MM.1S (cell line): ENCODE data around the gene HIKESHI.

Experiments used
- EZH2 ChIP-seq: fragments of 300-600 bp; sonication (generic); optimal IDR thresholded peaks from 2 replicates; pipeline ENCODE3; 2017; ENCODE audit warnings: low read depth, mild to moderate bottlenecking, antibody characterized with exemption, low read length, mixed read lengths
- EZH2phosphoT487 ChIP-seq: fragments of 300-600 bp; sonication (generic); IDR thresholded peaks from 2 replicates; pipeline ENCODE4 v1.6.1; 2018; ENCODE audit warnings: antibody characterized with exemption, low read length
- TF ChIP-seq, protein P1 (sequence below): fragments of 300-600 bp; sonication (generic); IDR thresholded peaks from 2 replicates; pipeline ENCODE4 v1.5.1; 2016; ENCODE audit warnings: antibody characterized with exemption, low read length, mixed read lengths

DNA sequence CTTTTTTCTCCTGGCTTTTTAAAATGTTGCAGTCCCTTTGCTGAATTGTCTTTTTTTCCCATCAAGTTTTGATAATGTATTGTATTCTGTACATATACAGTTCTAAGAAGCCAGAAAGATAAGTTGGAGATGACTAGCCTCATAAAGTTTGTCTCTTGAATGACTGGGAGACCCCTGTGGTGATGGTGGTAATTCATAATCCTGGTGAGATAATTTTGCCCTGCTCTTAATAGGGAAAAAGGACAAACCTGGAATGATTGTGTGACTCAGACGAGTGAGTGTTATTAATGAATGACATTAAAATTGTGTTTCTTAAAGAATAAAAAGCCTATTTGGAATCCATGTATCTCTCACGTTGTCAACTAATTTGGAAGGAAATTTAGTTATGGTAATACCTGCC lies 1.2 kb downstream of the HIKESHI start:
- TF ChIP-seq, protein P1, sequence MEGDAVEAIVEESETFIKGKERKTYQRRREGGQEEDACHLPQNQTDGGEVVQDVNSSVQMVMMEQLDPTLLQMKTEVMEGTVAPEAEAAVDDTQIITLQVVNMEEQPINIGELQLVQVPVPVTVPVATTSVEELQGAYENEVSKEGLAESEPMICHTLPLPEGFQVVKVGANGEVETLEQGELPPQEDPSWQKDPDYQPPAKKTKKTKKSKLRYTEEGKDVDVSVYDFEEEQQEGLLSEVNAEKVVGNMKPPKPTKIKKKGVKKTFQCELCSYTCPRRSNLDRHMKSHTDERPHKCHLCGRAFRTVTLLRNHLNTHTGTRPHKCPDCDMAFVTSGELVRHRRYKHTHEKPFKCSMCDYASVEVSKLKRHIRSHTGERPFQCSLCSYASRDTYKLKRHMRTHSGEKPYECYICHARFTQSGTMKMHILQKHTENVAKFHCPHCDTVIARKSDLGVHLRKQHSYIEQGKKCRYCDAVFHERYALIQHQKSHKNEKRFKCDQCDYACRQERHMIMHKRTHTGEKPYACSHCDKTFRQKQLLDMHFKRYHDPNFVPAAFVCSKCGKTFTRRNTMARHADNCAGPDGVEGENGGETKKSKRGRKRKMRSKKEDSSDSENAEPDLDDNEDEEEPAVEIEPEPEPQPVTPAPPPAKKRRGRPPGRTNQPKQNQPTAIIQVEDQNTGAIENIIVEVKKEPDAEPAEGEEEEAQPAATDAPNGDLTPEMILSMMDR, result no peak
- TF ChIP-seq EZH2 (no peak), EZH2phosphoT487 (no peak)
